Caco-2 (cell line): ENCODE data around the gene NDUFS4. TPM values are rescaled to one million over a fixed set of nuclear protein-coding genes. Genes with fewer than 3 reads are reported as not detected.

ENCODE experiments used
- BruUV-seq: library from RNA; stranded (reverse); fragments of 400-500 nt; replicated peaks from 2 replicates; lab custom pipeline; 2021; lab: Mats Ljungman, UMichigan
- CTCF ChIA-PET: fragments of 300-600 bp; sonication (Branson Sonifier 250); formaldehyde crosslinking; loops from one replicate; lab custom pipeline; 2022; ENCODE audit warnings: antibody characterized with exemption; lab: Charles Lee
- POLR2A ChIA-PET: fragments of 300-600 bp; sonication (Branson Sonifier 250); formaldehyde crosslinking; loops from one replicate; lab custom pipeline; 2022; ENCODE audit warnings: antibody characterized with exemption; lab: Charles Lee
- DNase-seq, 2 experiments: peaks; one replicate each; pipeline versions ENCODE4 v3.0.0 to v3.0.0-alpha.2; 2020 to 2022
- H3K27me3 ChIP-seq: replicated peaks from 2 replicates; pipeline ENCODE4 v1.6.0; 2011; ENCODE audit warnings: low read length; ENCODE audit not compliant: control insufficient read depth, insufficient read depth
- H3K36me3 ChIP-seq: 2 replicates; pipeline ENCODE4 v1.5.1; 2011; ENCODE audit warnings: low read length; ENCODE audit not compliant: control insufficient read depth, insufficient read depth
- H3K4me1 ChIP-seq: fragments of 250-450 bp; sonication (Bioruptor Pico); 2 replicates; pipeline ENCODE4 v1.5.1; 2020; ENCODE audit warnings: mild to moderate bottlenecking
- H3K4me3 ChIP-seq: 2 replicates; pipeline ENCODE4 v1.5.1; 2011; ENCODE audit warnings: low read depth, mild to moderate bottlenecking, control low read depth, low read length
- H3K9me3 ChIP-seq: fragments of 250-450 bp; sonication (Bioruptor Pico); 2 replicates; pipeline ENCODE4 v1.5.1; 2020; ENCODE audit warnings: mild to moderate bottlenecking, moderate library complexity
- H3K27ac Mint-ChIP-seq: one replicate; pipeline ENCODE4 v1.8.0; 2022; ENCODE audit warnings: mixed read lengths; ENCODE audit not compliant: unreplicated experiment
- H3K27me3 Mint-ChIP-seq: one replicate; pipeline ENCODE4 v1.8.0; 2022; ENCODE audit warnings: mixed read lengths; ENCODE audit not compliant: insufficient read depth, unreplicated experiment
- H3K36me3 Mint-ChIP-seq: one replicate; pipeline ENCODE4 v1.8.0; 2022; ENCODE audit warnings: mild to moderate bottlenecking, mixed read lengths; ENCODE audit not compliant: insufficient read depth, unreplicated experiment
- H3K4me1 Mint-ChIP-seq: one replicate; pipeline ENCODE4 v1.8.0; 2022; ENCODE audit warnings: low read depth, mixed read lengths; ENCODE audit not compliant: unreplicated experiment
- H3K4me3 Mint-ChIP-seq: one replicate; pipeline ENCODE4 v1.8.0; 2022; ENCODE audit warnings: mild to moderate bottlenecking, moderate library complexity, mixed read lengths; ENCODE audit not compliant: unreplicated experiment
- H3K9me3 Mint-ChIP-seq: one replicate; pipeline ENCODE4 v1.8.0; 2022; ENCODE audit warnings: mixed read lengths; ENCODE audit not compliant: unreplicated experiment
- intact Hi-C: fragments of 100-400 bp; cut with micrococcal nuclease; formaldehyde crosslinking; loops from one replicate; pipeline ENCODE4 v1.10.0; 2022; ENCODE audit not compliant: unreplicated experiment
- total RNA-seq: library from RNA; stranded (reverse); gene quantifications from 2 replicates; pipeline ENCODE4 v1.2.3, GENCODE V29; 2022
- TF ChIP-seq, protein P1 (sequence below), 2 experiments: fragments of 200-600 bp in 1 of 2; IDR thresholded peaks; 1 replicate in 1 of 2; 2 replicates in 1 of 2; pipeline versions ENCODE4 v1.5.1 to v1.8.0; 2011 to 2022; ENCODE audit warnings: antibody characterized with exemption in 1 of 2, control low read depth in 1 of 2, inconsistent platforms in 1 of 2, low read depth in 1 of 2, low read length in 1 of 2, mild to moderate bottlenecking in 1 of 2, moderate library complexity in 1 of 2; ENCODE audit not compliant: insufficient read depth in 1 of 2, severe bottlenecking in 1 of 2, unreplicated experiment in 1 of 2

NDUFS4 gene
- total RNA-seq, 1 experiment from 2014 or later: 103 TPM

GRCh38 chr5:53677632-53678031, 117.2 kb downstream of the NDUFS4 start:
- no peaks in the 10 kb centered on the region for H3K36me3 ChIP-seq
- H3K4me1 Mint-ChIP-seq: no peaks in the 10 kb centered on the region
- no peaks in the 10 kb centered on the region for H3K4me1 ChIP-seq
- no peaks in the 10 kb centered on the region for H3K9me3 Mint-ChIP-seq
- no peaks in the 10 kb centered on the region for H3K9me3 ChIP-seq
- no peaks in the 10 kb centered on the region for H3K27me3 Mint-ChIP-seq
- BruUV-seq: no TSS peak
- no peaks in the 10 kb centered on the region for H3K27me3 ChIP-seq
- TF ChIP-seq, protein P1, sequence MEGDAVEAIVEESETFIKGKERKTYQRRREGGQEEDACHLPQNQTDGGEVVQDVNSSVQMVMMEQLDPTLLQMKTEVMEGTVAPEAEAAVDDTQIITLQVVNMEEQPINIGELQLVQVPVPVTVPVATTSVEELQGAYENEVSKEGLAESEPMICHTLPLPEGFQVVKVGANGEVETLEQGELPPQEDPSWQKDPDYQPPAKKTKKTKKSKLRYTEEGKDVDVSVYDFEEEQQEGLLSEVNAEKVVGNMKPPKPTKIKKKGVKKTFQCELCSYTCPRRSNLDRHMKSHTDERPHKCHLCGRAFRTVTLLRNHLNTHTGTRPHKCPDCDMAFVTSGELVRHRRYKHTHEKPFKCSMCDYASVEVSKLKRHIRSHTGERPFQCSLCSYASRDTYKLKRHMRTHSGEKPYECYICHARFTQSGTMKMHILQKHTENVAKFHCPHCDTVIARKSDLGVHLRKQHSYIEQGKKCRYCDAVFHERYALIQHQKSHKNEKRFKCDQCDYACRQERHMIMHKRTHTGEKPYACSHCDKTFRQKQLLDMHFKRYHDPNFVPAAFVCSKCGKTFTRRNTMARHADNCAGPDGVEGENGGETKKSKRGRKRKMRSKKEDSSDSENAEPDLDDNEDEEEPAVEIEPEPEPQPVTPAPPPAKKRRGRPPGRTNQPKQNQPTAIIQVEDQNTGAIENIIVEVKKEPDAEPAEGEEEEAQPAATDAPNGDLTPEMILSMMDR (IDR thresholded peaks at IDR 0.05; ENCODE audit: insufficient read depth in 1 of 2, low read depth in 1 of 2, low read length in 1 of 2, severe bottlenecking in 1 of 2, unreplicated experiment in 1 of 2): no peak
- no peak overlapping the region for H3K27ac Mint-ChIP-seq
- ChIA-PET POLR2A (no interaction called here), CTCF (no interaction called here)
- no peak for DNase-seq
- intact Hi-C loops: no loop called here
- H3K4me3 ChIP-seq: no peak overlapping the region
- no peaks in the 10 kb centered on the region for H3K36me3 Mint-ChIP-seq
- H3K4me3 Mint-ChIP-seq: no peak overlapping the region

DNA sequence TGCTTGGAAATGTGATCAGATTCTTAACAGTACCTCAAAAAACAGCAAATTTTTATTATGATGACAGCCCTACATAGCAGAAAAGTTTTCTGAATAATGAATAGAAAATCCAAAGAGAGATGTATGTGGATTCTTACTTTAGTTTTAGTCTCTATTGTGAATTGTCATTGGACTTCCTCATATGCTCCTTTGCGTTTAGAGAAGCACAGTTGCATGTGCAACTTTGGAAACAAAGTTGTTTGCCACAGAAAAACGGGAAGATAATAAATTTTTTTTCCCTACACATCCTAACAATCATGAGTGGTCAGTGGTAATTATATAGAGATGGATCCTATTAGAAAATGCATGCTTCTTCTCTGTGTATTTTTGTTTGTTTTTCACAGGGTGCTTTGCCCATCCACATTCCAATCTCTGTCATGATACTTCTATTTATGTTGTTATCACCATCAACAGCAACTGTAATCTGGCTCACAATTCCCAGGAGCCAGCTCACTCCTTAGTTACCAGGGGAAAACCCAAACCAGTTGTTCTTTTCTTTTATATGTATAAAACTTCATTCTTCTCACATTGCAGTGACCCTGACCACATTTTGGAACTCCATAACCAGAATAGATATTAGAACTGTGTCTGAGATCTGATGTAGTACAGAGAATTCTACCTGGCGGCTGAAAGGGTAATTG, 118.7 kb downstream of the NDUFS4 start:
- Mint-ChIP-seq H3K27ac (no peak overlapping the region), H3K4me3 (no peak overlapping the region), H3K27me3 (no peaks in the 10 kb centered on the region), H3K9me3 (no peaks in the 10 kb centered on the region), H3K36me3 (no peaks in the 10 kb centered on the region), H3K4me1 (no peaks in the 10 kb centered on the region)
- ChIA-PET CTCF (no interaction called here), POLR2A (no interaction called here)
- intact Hi-C loops: no loop called here
- no peaks in the 10 kb centered on the region for H3K4me1 ChIP-seq
- DNase-seq: peak in 1 of 2 experiments; percentile 5
- BruUV-seq: no TSS peak
- H3K9me3 ChIP-seq: no peaks in the 10 kb centered on the region
- H3K27me3 ChIP-seq: no peaks in the 10 kb centered on the region
- TF ChIP-seq, protein P1 (IDR thresholded peaks at IDR 0.05; ENCODE audit: insufficient read depth in 1 of 2, low read depth in 1 of 2, low read length in 1 of 2, severe bottlenecking in 1 of 2, unreplicated experiment in 1 of 2): no peak
- no peak overlapping the region for H3K4me3 ChIP-seq
- H3K36me3 ChIP-seq: no peaks in the 10 kb centered on the region

DNA sequence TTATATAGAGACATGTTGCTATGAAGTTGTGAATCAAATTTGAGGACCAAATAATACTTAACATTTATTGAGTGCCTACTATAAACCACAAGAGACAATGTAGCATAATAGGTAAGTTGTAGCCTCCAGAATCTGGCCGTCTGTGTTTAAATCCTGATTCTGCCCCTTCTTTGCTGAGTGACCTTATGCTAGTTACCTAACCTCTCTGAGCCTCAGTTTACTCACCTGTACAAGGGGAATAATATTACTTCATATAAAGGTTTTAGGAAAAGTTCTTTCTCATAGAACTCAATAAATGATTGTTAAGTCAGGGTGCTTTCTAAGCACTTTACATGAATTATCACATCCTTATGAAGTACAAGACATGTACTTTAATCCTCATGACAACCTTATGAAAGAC, 120.6 kb downstream of the NDUFS4 start:
- Mint-ChIP-seq H3K4me3 (no peak overlapping the region), H3K27me3 (no peaks in the 10 kb centered on the region), H3K36me3 (no peaks in the 10 kb centered on the region), H3K4me1 (no peaks in the 10 kb centered on the region), H3K27ac (no peak overlapping the region), H3K9me3 (no peaks in the 10 kb centered on the region)
- CTCF ChIA-PET: no interaction called here
- Histone ChIP-seq H3K27me3 (no peaks in the 10 kb centered on the region), H3K4me1 (no peaks in the 10 kb centered on the region), H3K36me3 (no peaks in the 10 kb centered on the region), H3K9me3 (no peaks in the 10 kb centered on the region), H3K4me3 (no peak overlapping the region)
- no peak for DNase-seq
- POLR2A ChIA-PET: no interaction called here
- intact Hi-C loops: no loop called here
- TF ChIP-seq, protein P1 (IDR thresholded peaks at IDR 0.05; ENCODE audit: insufficient read depth in 1 of 2, low read depth in 1 of 2, low read length in 1 of 2, severe bottlenecking in 1 of 2, unreplicated experiment in 1 of 2): no peak
- no TSS peak for BruUV-seq
